K562 (cell line): Measurements from ENCODE around the gene CUX1. TPM values are rescaled to one million over a fixed set of nuclear protein-coding genes. Genes with fewer than 3 reads are reported as not detected.

ENCODE experiments used
- DIDO1 ChIP-seq: fragments of 450-650 bp; IDR thresholded peaks from 2 replicates; pipeline ENCODE4 v1.6.1; 2016; ENCODE audit warnings: low read depth, missing biosample characterization, missing genetic modification characterization
- FOXA1 ChIP-seq: fragments of 450-650 bp; IDR thresholded peaks from 2 replicates; pipeline ENCODE4 v1.6.1; 2016; ENCODE audit warnings: mild to moderate bottlenecking, borderline replicate concordance
- MEF2A ChIP-seq: IDR thresholded peaks from 2 replicates; pipeline ENCODE4 v1.6.1; 2011; ENCODE audit warnings: low read depth, mild to moderate bottlenecking, low read length, moderate library complexity; ENCODE audit not compliant: control insufficient read depth
- NBN ChIP-seq: fragments of 450-650 bp; IDR thresholded peaks from 2 replicates; pipeline ENCODE4 v1.6.1; 2016; ENCODE audit warnings: low read depth, mild to moderate bottlenecking
- PCBP2 ChIP-seq: fragments of 200-400 bp; formaldehyde crosslinking; IDR thresholded peaks from 2 replicates; pipeline ENCODE4 v1.6.1; 2018; ENCODE audit warnings: low read length, low read depth, mild to moderate bottlenecking, moderate library complexity; ENCODE audit not compliant: poor library complexity, severe bottlenecking
- RBM39 ChIP-seq: fragments of 200-400 bp; formaldehyde crosslinking; optimal IDR thresholded peaks from 2 replicates; pipeline ENCODE3; 2018; ENCODE audit warnings: low read depth, low read length
- ZBTB8A ChIP-seq: fragments of 450-650 bp; IDR thresholded peaks from 2 replicates; pipeline ENCODE4 v1.6.1; 2018; ENCODE audit warnings: mild to moderate bottlenecking, moderate library complexity; ENCODE audit not compliant: partially characterized antibody
- ZNF311 ChIP-seq: fragments of 250-450 bp; sonication (Bioruptor Pico); IDR thresholded peaks from 2 replicates; pipeline ENCODE4 v1.4.0; 2020; ENCODE audit warnings: mild to moderate bottlenecking, moderate library complexity
- polyA plus RNA-seq, 8 experiments: library from polyadenylated mRNA; depleted of rRNA in 4 of 8; stranded (reverse) in 5 of 8; unstranded in 3 of 8; fragments of >200 nt; fragmentation: Nextera tagmentation in 2 of 8; fragmentation: Illumina TruSeq in 1 of 8; extraction: Ambion mirVana in 2 of 8; extraction: Trizol in 1 of 8; gene quantifications; 2 replicates each; pipeline versions ENCODE4 v1.2.1 to v1.2.3, GENCODE V29; 2011 to 2014; ENCODE audit warnings: inconsistent platforms in 1 of 8, missing spikeins in 1 of 8
- total RNA-seq, 7 experiments: library from RNA; depleted of rRNA in 6 of 7; stranded (reverse); fragments of >200 nt in 6 of 7; fragmentation: Illumina TruSeq in 2 of 7; extraction: Trizol in 2 of 7; gene quantifications; 2 replicates each; pipeline versions ENCODE4 v1.2.1 to v1.2.3, GENCODE V29; 2011 to 2021; ENCODE audit warnings: low replicate concordance in 1 of 7
- TF ChIP-seq, protein P1 (sequence below): sonication (generic); formaldehyde crosslinking; IDR thresholded peaks from 2 replicates; pipeline ENCODE4 v1.8.0; 2023; ENCODE audit warnings: mild to moderate bottlenecking, missing genetic modification reagents
- TF ChIP-seq, protein P2 (sequence below): fragments of 250-450 bp; sonication (Bioruptor Pico); IDR thresholded peaks from 2 replicates; pipeline ENCODE4 v1.8.0; 2021; ENCODE audit warnings: moderate library complexity, mild to moderate bottlenecking, inconsistent platforms
- TF ChIP-seq, protein P3 (sequence below): fragments of 250-450 bp; sonication (Bioruptor Pico); IDR thresholded peaks from 2 replicates; pipeline ENCODE4 v1.4.0; 2020; ENCODE audit warnings: borderline replicate concordance
- TF ChIP-seq, protein P4 (sequence below), 2 experiments: fragments of 450-650 bp in 1 of 2; IDR thresholded peaks; 2 replicates each; pipeline ENCODE4 v1.6.1; 2011 to 2017; ENCODE audit warnings: low read depth in 2 of 2, antibody characterized with exemption in 1 of 2, borderline replicate concordance in 1 of 2, low read length in 1 of 2, mild to moderate bottlenecking in 1 of 2, mixed read lengths in 1 of 2; ENCODE audit not compliant: control insufficient read depth in 1 of 2
- TF ChIP-seq, protein P5 (sequence below): fragments of 450-650 bp; IDR thresholded peaks from 2 replicates; pipeline ENCODE4 v1.6.1; 2017; ENCODE audit warnings: mild to moderate bottlenecking, moderate library complexity
- TF ChIP-seq, protein P6 (sequence below): sonication (generic); formaldehyde crosslinking; IDR thresholded peaks from 2 replicates; pipeline ENCODE4 v1.8.1; 2023; ENCODE audit warnings: mild to moderate bottlenecking, missing genetic modification reagents

The CUX1 gene
- total and polyA plus RNA-seq, 9 of the 15 experiments (the other 6 are each of a cell fraction or from before 2014, with no cell fraction given): 3.6 to 55.3 (median 25.2) TPM

DNA sequence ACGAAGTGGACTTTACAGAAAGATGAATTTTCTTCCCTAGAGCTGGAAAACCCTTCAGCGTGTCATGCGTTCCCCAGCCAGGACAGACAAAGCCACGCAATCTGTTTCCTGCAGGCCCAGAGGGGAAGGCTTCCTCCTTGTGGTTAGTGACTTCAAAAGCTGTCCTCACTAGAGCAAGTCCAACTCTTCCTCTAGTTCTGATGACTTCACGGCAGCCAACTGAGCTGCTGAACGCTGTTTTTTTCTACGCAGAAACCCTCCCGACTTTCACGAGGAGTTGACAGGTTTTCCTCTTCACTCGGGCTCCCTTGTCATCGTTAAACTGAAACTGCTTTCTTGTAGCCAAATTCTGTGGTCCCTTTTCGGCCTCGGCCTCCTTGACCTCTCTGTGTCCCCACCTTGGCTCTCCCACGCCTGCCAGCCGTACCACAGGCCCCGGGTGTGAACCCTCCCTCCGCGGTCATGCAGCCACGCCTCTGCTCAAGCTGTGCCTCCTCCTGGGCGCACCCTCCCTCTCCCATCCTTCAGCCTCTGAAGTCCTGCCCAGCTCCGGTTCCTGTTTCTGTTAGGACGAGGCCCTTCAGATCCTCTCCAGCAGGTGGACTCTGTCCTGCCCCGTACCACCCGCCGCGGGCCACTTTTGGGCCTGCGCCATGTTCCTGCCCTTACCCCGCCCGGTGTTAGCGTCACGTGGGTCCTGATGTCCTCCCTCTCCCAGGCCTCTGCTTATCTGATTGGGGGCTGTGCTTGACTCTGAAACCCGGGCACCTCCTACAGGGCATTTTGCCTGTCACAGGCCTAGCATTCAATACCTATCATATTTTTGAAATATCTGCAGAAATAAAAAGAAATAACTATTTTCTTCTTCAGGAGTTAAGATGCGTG lies 39.3 kb downstream of the CUX1 start (continued):
- TF ChIP-seq DIDO1 (tag): no peak
- no peak for TF ChIP-seq ZBTB8A
- TF ChIP-seq, protein P1, sequence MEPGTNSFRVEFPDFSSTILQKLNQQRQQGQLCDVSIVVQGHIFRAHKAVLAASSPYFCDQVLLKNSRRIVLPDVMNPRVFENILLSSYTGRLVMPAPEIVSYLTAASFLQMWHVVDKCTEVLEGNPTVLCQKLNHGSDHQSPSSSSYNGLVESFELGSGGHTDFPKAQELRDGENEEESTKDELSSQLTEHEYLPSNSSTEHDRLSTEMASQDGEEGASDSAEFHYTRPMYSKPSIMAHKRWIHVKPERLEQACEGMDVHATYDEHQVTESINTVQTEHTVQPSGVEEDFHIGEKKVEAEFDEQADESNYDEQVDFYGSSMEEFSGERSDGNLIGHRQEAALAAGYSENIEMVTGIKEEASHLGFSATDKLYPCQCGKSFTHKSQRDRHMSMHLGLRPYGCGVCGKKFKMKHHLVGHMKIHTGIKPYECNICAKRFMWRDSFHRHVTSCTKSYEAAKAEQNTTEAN (CRISPR knock-in tag): no peak
- TF ChIP-seq PCBP2: no peak
- no peak for TF ChIP-seq FOXA1
- TF ChIP-seq, protein P2, sequence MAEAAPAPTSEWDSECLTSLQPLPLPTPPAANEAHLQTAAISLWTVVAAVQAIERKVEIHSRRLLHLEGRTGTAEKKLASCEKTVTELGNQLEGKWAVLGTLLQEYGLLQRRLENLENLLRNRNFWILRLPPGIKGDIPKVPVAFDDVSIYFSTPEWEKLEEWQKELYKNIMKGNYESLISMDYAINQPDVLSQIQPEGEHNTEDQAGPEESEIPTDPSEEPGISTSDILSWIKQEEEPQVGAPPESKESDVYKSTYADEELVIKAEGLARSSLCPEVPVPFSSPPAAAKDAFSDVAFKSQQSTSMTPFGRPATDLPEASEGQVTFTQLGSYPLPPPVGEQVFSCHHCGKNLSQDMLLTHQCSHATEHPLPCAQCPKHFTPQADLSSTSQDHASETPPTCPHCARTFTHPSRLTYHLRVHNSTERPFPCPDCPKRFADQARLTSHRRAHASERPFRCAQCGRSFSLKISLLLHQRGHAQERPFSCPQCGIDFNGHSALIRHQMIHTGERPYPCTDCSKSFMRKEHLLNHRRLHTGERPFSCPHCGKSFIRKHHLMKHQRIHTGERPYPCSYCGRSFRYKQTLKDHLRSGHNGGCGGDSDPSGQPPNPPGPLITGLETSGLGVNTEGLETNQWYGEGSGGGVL: no peak
- TF ChIP-seq, protein P3, sequence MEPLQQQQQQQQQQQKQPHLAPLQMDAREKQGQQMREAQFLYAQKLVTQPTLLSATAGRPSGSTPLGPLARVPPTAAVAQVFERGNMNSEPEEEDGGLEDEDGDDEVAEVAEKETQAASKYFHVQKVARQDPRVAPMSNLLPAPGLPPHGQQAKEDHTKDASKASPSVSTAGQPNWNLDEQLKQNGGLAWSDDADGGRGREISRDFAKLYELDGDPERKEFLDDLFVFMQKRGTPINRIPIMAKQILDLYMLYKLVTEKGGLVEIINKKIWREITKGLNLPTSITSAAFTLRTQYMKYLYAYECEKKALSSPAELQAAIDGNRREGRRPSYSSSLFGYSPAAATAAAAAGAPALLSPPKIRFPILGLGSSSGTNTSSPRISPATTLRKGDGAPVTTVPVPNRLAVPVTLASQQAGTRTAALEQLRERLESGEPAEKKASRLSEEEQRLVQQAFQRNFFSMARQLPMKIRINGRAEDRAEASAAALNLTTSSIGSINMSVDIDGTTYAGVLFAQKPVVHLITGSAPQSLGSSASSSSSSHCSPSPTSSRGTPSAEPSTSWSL (CRISPR knock-in tag): no peak
- peak; percentile 73 for TF ChIP-seq NBN
- TF ChIP-seq, protein P4, sequence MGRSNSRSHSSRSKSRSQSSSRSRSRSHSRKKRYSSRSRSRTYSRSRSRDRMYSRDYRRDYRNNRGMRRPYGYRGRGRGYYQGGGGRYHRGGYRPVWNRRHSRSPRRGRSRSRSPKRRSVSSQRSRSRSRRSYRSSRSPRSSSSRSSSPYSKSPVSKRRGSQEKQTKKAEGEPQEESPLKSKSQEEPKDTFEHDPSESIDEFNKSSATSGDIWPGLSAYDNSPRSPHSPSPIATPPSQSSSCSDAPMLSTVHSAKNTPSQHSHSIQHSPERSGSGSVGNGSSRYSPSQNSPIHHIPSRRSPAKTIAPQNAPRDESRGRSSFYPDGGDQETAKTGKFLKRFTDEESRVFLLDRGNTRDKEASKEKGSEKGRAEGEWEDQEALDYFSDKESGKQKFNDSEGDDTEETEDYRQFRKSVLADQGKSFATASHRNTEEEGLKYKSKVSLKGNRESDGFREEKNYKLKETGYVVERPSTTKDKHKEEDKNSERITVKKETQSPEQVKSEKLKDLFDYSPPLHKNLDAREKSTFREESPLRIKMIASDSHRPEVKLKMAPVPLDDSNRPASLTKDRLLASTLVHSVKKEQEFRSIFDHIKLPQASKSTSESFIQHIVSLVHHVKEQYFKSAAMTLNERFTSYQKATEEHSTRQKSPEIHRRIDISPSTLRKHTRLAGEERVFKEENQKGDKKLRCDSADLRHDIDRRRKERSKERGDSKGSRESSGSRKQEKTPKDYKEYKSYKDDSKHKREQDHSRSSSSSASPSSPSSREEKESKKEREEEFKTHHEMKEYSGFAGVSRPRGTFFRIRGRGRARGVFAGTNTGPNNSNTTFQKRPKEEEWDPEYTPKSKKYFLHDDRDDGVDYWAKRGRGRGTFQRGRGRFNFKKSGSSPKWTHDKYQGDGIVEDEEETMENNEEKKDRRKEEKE (IDR thresholded peaks at IDR 0.05; ENCODE audit: borderline replicate concordance in 1 of 2, control insufficient read depth in 1 of 2, low read depth in 2 of 2, low read length in 1 of 2): peak in 1 of 2 experiments; percentile 19; a peak in 1 of 4 replicates
- TF ChIP-seq RBM39: no peak
- TF ChIP-seq, protein P5, sequence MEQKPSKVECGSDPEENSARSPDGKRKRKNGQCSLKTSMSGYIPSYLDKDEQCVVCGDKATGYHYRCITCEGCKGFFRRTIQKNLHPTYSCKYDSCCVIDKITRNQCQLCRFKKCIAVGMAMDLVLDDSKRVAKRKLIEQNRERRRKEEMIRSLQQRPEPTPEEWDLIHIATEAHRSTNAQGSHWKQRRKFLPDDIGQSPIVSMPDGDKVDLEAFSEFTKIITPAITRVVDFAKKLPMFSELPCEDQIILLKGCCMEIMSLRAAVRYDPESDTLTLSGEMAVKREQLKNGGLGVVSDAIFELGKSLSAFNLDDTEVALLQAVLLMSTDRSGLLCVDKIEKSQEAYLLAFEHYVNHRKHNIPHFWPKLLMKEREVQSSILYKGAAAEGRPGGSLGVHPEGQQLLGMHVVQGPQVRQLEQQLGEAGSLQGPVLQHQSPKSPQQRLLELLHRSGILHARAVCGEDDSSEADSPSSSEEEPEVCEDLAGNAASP: no peak
- TF ChIP-seq, protein P6, sequence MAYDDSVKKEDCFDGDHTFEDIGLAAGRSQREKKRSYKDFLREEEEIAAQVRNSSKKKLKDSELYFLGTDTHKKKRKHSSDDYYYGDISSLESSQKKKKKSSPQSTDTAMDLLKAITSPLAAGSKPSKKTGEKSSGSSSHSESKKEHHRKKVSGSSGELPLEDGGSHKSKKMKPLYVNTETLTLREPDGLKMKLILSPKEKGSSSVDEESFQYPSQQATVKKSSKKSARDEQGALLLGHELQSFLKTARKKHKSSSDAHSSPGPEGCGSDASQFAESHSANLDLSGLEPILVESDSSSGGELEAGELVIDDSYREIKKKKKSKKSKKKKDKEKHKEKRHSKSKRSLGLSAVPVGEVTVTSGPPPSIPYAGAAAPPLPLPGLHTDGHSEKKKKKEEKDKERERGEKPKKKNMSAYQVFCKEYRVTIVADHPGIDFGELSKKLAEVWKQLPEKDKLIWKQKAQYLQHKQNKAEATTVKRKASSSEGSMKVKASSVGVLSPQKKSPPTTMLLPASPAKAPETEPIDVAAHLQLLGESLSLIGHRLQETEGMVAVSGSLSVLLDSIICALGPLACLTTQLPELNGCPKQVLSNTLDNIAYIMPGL (CRISPR knock-in tag): no peak
- 0 out of 2 replicates have a peak, but pooled peaks have one; percentile 33 for TF ChIP-seq MEF2A
- no peak for TF ChIP-seq ZNF311 (CRISPR knock-in tag)
